Loucy (cell line): ENCODE results near the gene SYNC.
"Not testable (repeated sequence)": the region's sequence is repeated elsewhere in the genome, so short reads cannot be mapped to it uniquely, and the experiment has no call there.

Source experiments
- EZH2phosphoT487 ChIP-seq: fragments of 200-600 bp; IDR thresholded peaks from 2 replicates; pipeline ENCODE4 v1.6.1; 2018; ENCODE audit warnings: antibody characterized with exemption, mild to moderate bottlenecking, moderate library complexity, borderline replicate concordance
- TF ChIP-seq, protein P1 (sequence below): fragments of 200-600 bp; sonication (generic); conservative IDR thresholded peaks from 2 replicates; pipeline ENCODE4 v1.5.1; 2014; ENCODE audit warnings: mild to moderate bottlenecking, antibody characterized with exemption, low read length

DNA sequence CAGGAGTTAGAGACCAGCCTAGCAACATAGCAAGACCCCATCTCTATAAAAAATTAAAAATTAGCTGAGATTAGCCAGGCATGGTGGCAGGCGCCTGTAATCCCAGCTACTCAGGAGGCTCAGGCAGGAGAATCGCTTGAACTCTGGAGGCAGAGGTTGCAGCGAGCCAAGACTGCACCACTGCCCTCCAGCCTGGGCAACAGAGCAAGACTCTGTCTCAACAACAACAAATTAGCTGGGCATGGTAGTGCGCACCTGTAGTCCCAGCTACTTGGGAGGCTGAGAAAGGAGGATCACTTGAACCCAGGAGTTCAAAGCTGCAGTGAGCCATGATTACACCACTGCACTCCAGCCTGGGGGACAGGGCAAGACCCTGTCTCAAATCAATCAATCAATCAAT, 72.4 kb downstream of the SYNC start:
- TF ChIP-seq, protein P1, sequence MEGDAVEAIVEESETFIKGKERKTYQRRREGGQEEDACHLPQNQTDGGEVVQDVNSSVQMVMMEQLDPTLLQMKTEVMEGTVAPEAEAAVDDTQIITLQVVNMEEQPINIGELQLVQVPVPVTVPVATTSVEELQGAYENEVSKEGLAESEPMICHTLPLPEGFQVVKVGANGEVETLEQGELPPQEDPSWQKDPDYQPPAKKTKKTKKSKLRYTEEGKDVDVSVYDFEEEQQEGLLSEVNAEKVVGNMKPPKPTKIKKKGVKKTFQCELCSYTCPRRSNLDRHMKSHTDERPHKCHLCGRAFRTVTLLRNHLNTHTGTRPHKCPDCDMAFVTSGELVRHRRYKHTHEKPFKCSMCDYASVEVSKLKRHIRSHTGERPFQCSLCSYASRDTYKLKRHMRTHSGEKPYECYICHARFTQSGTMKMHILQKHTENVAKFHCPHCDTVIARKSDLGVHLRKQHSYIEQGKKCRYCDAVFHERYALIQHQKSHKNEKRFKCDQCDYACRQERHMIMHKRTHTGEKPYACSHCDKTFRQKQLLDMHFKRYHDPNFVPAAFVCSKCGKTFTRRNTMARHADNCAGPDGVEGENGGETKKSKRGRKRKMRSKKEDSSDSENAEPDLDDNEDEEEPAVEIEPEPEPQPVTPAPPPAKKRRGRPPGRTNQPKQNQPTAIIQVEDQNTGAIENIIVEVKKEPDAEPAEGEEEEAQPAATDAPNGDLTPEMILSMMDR, result not testable (repeated sequence)
- not testable (repeated sequence) for TF ChIP-seq EZH2phosphoT487
